Heart left ventricle (tissue), 16 donors: ENCODE data around the gene RGSL1. TPM values are rescaled to one million over a fixed set of nuclear protein-coding genes. Genes with fewer than 3 reads are reported as not detected.

Source experiments
- ATAC-seq, 4 donors: fragments of 200-7000 bp; cut with Tn5 transposase; one replicate each; pipeline ENCODE4 v1.9.1; 2020 to 2022; ENCODE audit warnings: moderate library complexity in 4 of 4, mild to moderate bottlenecking in 3 of 4, moderate number of reproducible peaks in 1 of 4
- DNase-seq, 5 donors: peaks; one replicate each; pipeline ENCODE4 v3.0.0-alpha.2; 2020
- H3K27ac ChIP-seq, 12 donors: fragments of 200-600 bp; sonication (generic) in 4 of 12; one replicate each; pipeline versions ENCODE4 v1.5.0 to v1.8.0; 2016 to 2022; ENCODE audit warnings: mild to moderate bottlenecking in 2 of 12
- H3K27me3 ChIP-seq, 9 donors: fragments of 200-600 bp; sonication (generic) in 2 of 9; one replicate each; pipeline versions ENCODE4 v1.5.1 to v1.8.0; 2016 to 2022; ENCODE audit warnings: mild to moderate bottlenecking in 3 of 9
- H3K36me3 ChIP-seq, 9 donors: fragments of 200-600 bp; sonication (generic) in 2 of 9; one replicate each; pipeline versions ENCODE4 v1.5.0 to v1.8.0; 2018 to 2022; ENCODE audit warnings: mild to moderate bottlenecking in 2 of 9
- H3K4me1 ChIP-seq, 12 donors: fragments of 200-600 bp; sonication (generic) in 4 of 12; one replicate each; pipeline versions ENCODE4 v1.5.0 to v1.8.0; 2016 to 2022; ENCODE audit warnings: mild to moderate bottlenecking in 3 of 12
- H3K4me3 ChIP-seq, 12 donors: fragments of 200-600 bp; sonication (generic) in 4 of 12; one replicate each; pipeline versions ENCODE4 v1.5.0 to v1.8.0; 2017 to 2022; ENCODE audit warnings: mild to moderate bottlenecking in 9 of 12, moderate library complexity in 4 of 12
- H3K9me3 ChIP-seq, 12 donors: fragments of 200-600 bp; sonication (generic) in 4 of 12; one replicate each; pipeline versions ENCODE4 v1.5.0 to v1.8.0; 2016 to 2022; ENCODE audit warnings: mild to moderate bottlenecking in 1 of 12
- CTCF ChIP-seq, 12 donors: fragments of 200-600 bp; sonication (generic) in 4 of 12; IDR thresholded peaks; one replicate each; pipeline versions ENCODE4 v1.5.0 to v1.8.0; 2018 to 2022; ENCODE audit warnings: antibody characterized with exemption in 12 of 12, mild to moderate bottlenecking in 5 of 12
- POLR2A ChIP-seq, 2 donors: fragments of 450-650 bp; IDR thresholded peaks; one replicate each; pipeline ENCODE4 v1.6.1; 2017; ENCODE audit warnings: antibody characterized with exemption in 2 of 2, mild to moderate bottlenecking in 2 of 2, moderate library complexity in 2 of 2
- WGBS, 4 donors: extraction: QIAGEN DNeasy Blood & Tissue Kit in 2 of 4; methylation state at CpG; one replicate each; pipeline versions ENCODE4 v1.1.5 to v1.1.7; 2013 to 2018; 5-methylcytosine and 5-hydroxymethylcytosine counted together
- intact Hi-C, 10 donors: fragments of 100-400 bp; cut with DNase I; formaldehyde crosslinking; loops; one replicate each; pipeline versions ENCODE4 v1.11.1 to v1.14.2; 2022
- polyA plus RNA-seq, 2 donors: library from polyadenylated mRNA; stranded (reverse); fragments of 200-250 nt; gene quantifications; one replicate each; pipeline ENCODE4 v1.2.3, GENCODE V29; 2013
- total RNA-seq, 9 donors: library from RNA; depleted of rRNA in 2 of 9; stranded (reverse); fragments of >200 nt in 2 of 9; fragmentation: NEBNext Ultra II Directional in 3 of 9; extraction: Animal tissue kit (Norgen Biotek cat#: 25700) in 3 of 9; gene quantifications; one replicate each; pipeline versions ENCODE4 v1.1.0 to v1.2.4, GENCODE V29; 2016 to 2023
- donor health status: ischemic (EF 13 %, LVEDD 7.1; RV severe dilation, severe dysfunction).
- donor health status: healthy with polysubstance abuse.
- donor health status: DM: no; HTN: yes; CAD: no.
- donor health status: DM: no; HTN: no; CAD: no.
- donor health status: ischemic (EF 25% LVEDD 6.9; RV normal size, moderate dysfunction).
- donor health status: ischemic (EF 25% LVEDD 5.7; RV mildly dilated, moderate dysfunction).
- donor health status: healthy.
- donor health status: DM: yes; HTN: yes; CAD: no.
- donor health status: ischemic (EF 35%, LVEDD 5.7; RV mildly dilated, moderate dysfunction).
- donor health status: nonischemic (EF 11% LVEDD 7.7; RV severe dilation, severe dysfunction).
- donor health status: DM: yes; HTN: yes; CAD: no.
- donor health status: PGD.
- donor health status: ischemic (EF 29% LVEDD 5.4; RV normal size, mild dysfunction).
- donor health status: nonischemic (EF 23%, LVEDD 6.1; RV moderate dilation, normal function).

RGSL1 gene
- total and polyA plus RNA-seq, 11 donors = not detected

GRCh38 chr1:182495693-182496092 lies 45.7 kb downstream of the RGSL1 start:
- TF ChIP-seq CTCF (IDR thresholded peaks at IDR 0.05) (no peak), POLR2A (IDR thresholded peaks at IDR 0.05) (no peak)

GRCh38 chr1:182507685-182508084 lies 57.7 kb downstream of the RGSL1 start:
- no peaks in the 10 kb centered on the region for H3K36me3 ChIP-seq
- DNase-seq = peak in 3 of 5 donors; percentile 25 to 37 (median 30)
- intact Hi-C loops = no loop called here
- peak in 2 of 4 donors; percentile 31 to 44 for ATAC-seq
- H3K4me3 ChIP-seq = no peak overlapping the region
- no peak for TF ChIP-seq CTCF (IDR thresholded peaks at IDR 0.05)
- no peak for TF ChIP-seq POLR2A (IDR thresholded peaks at IDR 0.05)
- H3K27ac ChIP-seq = no peak overlapping the region
- no peaks in the 10 kb centered on the region for H3K4me1 ChIP-seq
- no peaks in the 10 kb centered on the region for H3K27me3 ChIP-seq
- peaks cover 0 to 15% (median 0%) of the 10 kb centered on the region in 12 donors for H3K9me3 ChIP-seq
- 13 to 18% (median 15%) methylated on average over 3 of the region's 3 CpGs for WGBS, 4 donors

More at GRCh38 chr1:182495693-182496092, 45.7 kb downstream of the RGSL1 start:
- Histone ChIP-seq H3K27ac (no peak overlapping the region), H3K36me3 (no peaks in the 10 kb centered on the region), H3K4me3 (no peak overlapping the region), H3K27me3 (no peaks in the 10 kb centered on the region), H3K4me1 (peaks cover 0 to 10% (median 0%) of the 10 kb centered on the region in 12 donors), H3K9me3 (no peaks in the 10 kb centered on the region)
- DNase-seq (no peak), ATAC-seq (no peak)
- intact Hi-C loops = no loop called here

GRCh38 chr1:182515556-182515955 lies 65.6 kb downstream of the RGSL1 start:
- ATAC-seq = no peak
- WGBS, 4 donors = 81 to 86% (median 82%) methylated on average over 16 to 17 of the region's 17 CpGs
- intact Hi-C loops = no loop called here

GRCh38 chr1:182520736-182521135 lies 70.8 kb downstream of the RGSL1 start:
- intact Hi-C loops = no loop called here
- Histone ChIP-seq H3K4me3 (no peak overlapping the region), H3K36me3 (no peaks in the 10 kb centered on the region), H3K4me1 (no peaks in the 10 kb centered on the region), H3K9me3 (peaks cover 0 to 41% (median 23%) of the 10 kb centered on the region in 12 donors), H3K27ac (no peak overlapping the region), H3K27me3 (no peaks in the 10 kb centered on the region)
- DNase-seq = no peak
- no peak for TF ChIP-seq POLR2A (IDR thresholded peaks at IDR 0.05)
- no peak for TF ChIP-seq CTCF (IDR thresholded peaks at IDR 0.05)
- no peak for ATAC-seq

More at GRCh38 chr1:182515556-182515955, 65.6 kb downstream of the RGSL1 start:
- H3K4me3 ChIP-seq = no peak overlapping the region
- peaks cover 0 to 24% (median 10%) of the 10 kb centered on the region in 12 donors for H3K9me3 ChIP-seq
- no peaks in the 10 kb centered on the region for H3K4me1 ChIP-seq
- no peaks in the 10 kb centered on the region for H3K27me3 ChIP-seq
- TF ChIP-seq POLR2A (IDR thresholded peaks at IDR 0.05) = no peak
- no peak for TF ChIP-seq CTCF (IDR thresholded peaks at IDR 0.05)
- no peak overlapping the region for H3K27ac ChIP-seq
- no peak for DNase-seq
- H3K36me3 ChIP-seq = no peaks in the 10 kb centered on the region
